Mesenchymal stem cell (in vitro differentiated cells and primary cell): ENCODE data around the gene OR7D4.
"Not testable (repeated sequence)": the region's sequence is repeated elsewhere in the genome, so short reads cannot be mapped to it uniquely, and the experiment has no call there.

ENCODE experiments used
- DNase-seq: peaks from one replicate; pipeline ENCODE4 v3.0.0-alpha.2; 2013
- H2AFZ ChIP-seq: one replicate; pipeline ENCODE4 v1.6.1; 2013; ENCODE audit warnings: low read depth, mild to moderate bottlenecking, control low read depth, inconsistent platforms, low read length, moderate library complexity
- H2AK5ac ChIP-seq: 2 replicates; pipeline ENCODE4 v1.6.1; 2013; ENCODE audit warnings: low read length, moderate library complexity, mild to moderate bottlenecking, inconsistent platforms; ENCODE audit not compliant: severe bottlenecking
- H2BK120ac ChIP-seq: one replicate; pipeline ENCODE4 v1.6.1; 2013; ENCODE audit warnings: low read depth, mild to moderate bottlenecking, inconsistent platforms, low read length, moderate library complexity
- H2BK12ac ChIP-seq, 2 experiments: one replicate each; pipeline ENCODE4 v1.6.1; 2013; ENCODE audit warnings: inconsistent platforms in 2 of 2, low read length in 2 of 2, mild to moderate bottlenecking in 2 of 2, moderate library complexity in 2 of 2, control low read depth in 1 of 2
- H2BK15ac ChIP-seq: one replicate; pipeline ENCODE4 v1.6.1; 2013; ENCODE audit warnings: mild to moderate bottlenecking, low read depth, inconsistent platforms; ENCODE audit not compliant: poor library complexity, severe bottlenecking
- H2BK5ac ChIP-seq: 2 replicates; pipeline ENCODE4 v1.6.1; 2013; ENCODE audit warnings: low read depth, mild to moderate bottlenecking, low read length, control low read depth, inconsistent platforms; ENCODE audit not compliant: poor library complexity, severe bottlenecking
- H3K14ac ChIP-seq, 2 experiments: one replicate each; pipeline ENCODE4 v1.6.1; 2013; ENCODE audit warnings: inconsistent platforms in 2 of 2, low read length in 2 of 2, control low read depth in 1 of 2, mild to moderate bottlenecking in 1 of 2, moderate library complexity in 1 of 2
- H3K18ac ChIP-seq, 2 experiments: one replicate each; pipeline ENCODE4 v1.6.1; 2013; ENCODE audit warnings: inconsistent platforms in 2 of 2, low read length in 2 of 2, control low read depth in 1 of 2, low read depth in 1 of 2, mild to moderate bottlenecking in 1 of 2
- H3K23ac ChIP-seq, 2 experiments: one replicate each; pipeline ENCODE4 v1.6.1; 2013; ENCODE audit warnings: inconsistent platforms in 2 of 2, low read length in 2 of 2, mild to moderate bottlenecking in 2 of 2, moderate library complexity in 2 of 2, control low read depth in 1 of 2
- H3K27ac ChIP-seq: 2 replicates; pipeline ENCODE4 v1.5.1; 2013; ENCODE audit warnings: mild to moderate bottlenecking, moderate library complexity, low read length, control low read depth, inconsistent platforms; ENCODE audit not compliant: poor library complexity, severe bottlenecking
- H3K27me3 ChIP-seq, 2 experiments: 2 replicates each; pipeline versions ENCODE4 v1.6.1 to v1.7.0; 2013; ENCODE audit warnings: low read length in 2 of 2, mild to moderate bottlenecking in 2 of 2, moderate library complexity in 2 of 2, control low read depth in 1 of 2, inconsistent platforms in 1 of 2; ENCODE audit not compliant: control insufficient read depth in 1 of 2, insufficient read depth in 1 of 2
- H3K36me3 ChIP-seq, 2 experiments: 2 replicates each; pipeline versions ENCODE4 v1.6.1 to v1.7.0; 2013; ENCODE audit warnings: low read length in 2 of 2, control low read depth in 1 of 2, inconsistent platforms in 1 of 2, low read depth in 1 of 2, mild to moderate bottlenecking in 1 of 2; ENCODE audit not compliant: insufficient read depth in 2 of 2, control insufficient read depth in 1 of 2
- H3K4ac ChIP-seq, 2 experiments: one replicate each; pipeline ENCODE4 v1.6.1; 2013; ENCODE audit warnings: inconsistent platforms in 2 of 2, low read length in 2 of 2, mild to moderate bottlenecking in 2 of 2, moderate library complexity in 2 of 2, control low read depth in 1 of 2, low read depth in 1 of 2
- H3K4me1 ChIP-seq: 2 replicates; pipeline ENCODE4 v1.6.1; 2013; ENCODE audit warnings: low read depth, low read length, control low read depth; ENCODE audit not compliant: control insufficient read depth, insufficient read depth
- H3K4me2 ChIP-seq: 2 replicates; pipeline ENCODE4 v1.6.1; 2013; ENCODE audit warnings: low read length, mild to moderate bottlenecking, inconsistent platforms; ENCODE audit not compliant: poor library complexity, severe bottlenecking
- H3K4me3 ChIP-seq, 2 experiments: 2 replicates each; pipeline versions ENCODE4 v1.5.1 to v1.7.0; 2013; ENCODE audit warnings: low read length in 2 of 2, mild to moderate bottlenecking in 2 of 2, control low read depth in 1 of 2, low read depth in 1 of 2; ENCODE audit not compliant: insufficient read depth in 1 of 2
- H3K79me1 ChIP-seq: replicated peaks from 2 replicates; pipeline ENCODE4 v1.6.1; 2013; ENCODE audit warnings: mild to moderate bottlenecking, control low read depth, low read length, inconsistent platforms; ENCODE audit not compliant: poor library complexity, severe bottlenecking
- H3K9ac ChIP-seq: 2 replicates; pipeline ENCODE4 v1.7.0; 2013; ENCODE audit warnings: mild to moderate bottlenecking, low read length, moderate library complexity
- H3K9me3 ChIP-seq: 2 replicates; pipeline ENCODE4 v1.7.0; 2013; ENCODE audit warnings: mild to moderate bottlenecking, low read length; ENCODE audit not compliant: control insufficient read depth
- H4K8ac ChIP-seq: one replicate; pipeline ENCODE4 v1.6.1; 2013; ENCODE audit warnings: inconsistent platforms, mild to moderate bottlenecking, low read length, moderate library complexity
- H4K91ac ChIP-seq: one replicate; pipeline ENCODE4 v1.6.1; 2013; ENCODE audit warnings: mild to moderate bottlenecking, low read length, inconsistent platforms
- WGBS: methylation state at CpG from one replicate; pipeline ENCODE4 v1.1.7; 2013; ENCODE audit warnings: mixed read lengths; 5-methylcytosine and 5-hydroxymethylcytosine counted together

Gene OR7D4

GRCh38 chr19:9198044-9198443, 21.3 kb downstream of the OR7D4 start:
- not testable (repeated sequence) for H4K91ac ChIP-seq, DNase-seq, H2BK15ac ChIP-seq, H3K9ac ChIP-seq, H2AK5ac ChIP-seq, H2BK12ac ChIP-seq, H3K4ac ChIP-seq, H3K4me3 ChIP-seq, H3K14ac ChIP-seq, H3K36me3 ChIP-seq, H3K27ac ChIP-seq, H2BK5ac ChIP-seq, H3K23ac ChIP-seq, H4K8ac ChIP-seq, H3K4me2 ChIP-seq, H2BK120ac ChIP-seq, H3K27me3 ChIP-seq, H3K18ac ChIP-seq, H2AFZ ChIP-seq, H3K4me1 ChIP-seq, H3K79me1 ChIP-seq
- H3K9me3 ChIP-seq = peaks cover 17% of the 10 kb centered on the region
- WGBS = 33% methylated on average over 1 of the region's 2 CpGs

- H2AK5ac ChIP-seq = no peak overlapping the region
- H3K4me1 ChIP-seq = no peaks in the 10 kb centered on the region
- H3K36me3 ChIP-seq = no peaks in the 10 kb centered on the region
- H2AFZ ChIP-seq = no peak overlapping the region
- H3K4ac ChIP-seq = no peak overlapping the region
- H2BK5ac ChIP-seq = no peak overlapping the region
- 45% methylated on average over 7 of the region's 7 CpGs for WGBS
- H4K91ac ChIP-seq = no peak overlapping the region
- H3K9ac ChIP-seq = no peak overlapping the region
- no peak overlapping the region for H3K18ac ChIP-seq
- no peak overlapping the region for H3K4me3 ChIP-seq
- no peaks in the 10 kb centered on the region for H3K79me1 ChIP-seq
- H4K8ac ChIP-seq = no peak overlapping the region
- H3K14ac ChIP-seq = no peak overlapping the region
- H2BK12ac ChIP-seq = no peak overlapping the region
- peaks cover 22% of the 10 kb centered on the region for H3K9me3 ChIP-seq
- no peak overlapping the region for H2BK15ac ChIP-seq
- H3K23ac ChIP-seq = no peak overlapping the region
- no peak overlapping the region for H3K27ac ChIP-seq
- no peak overlapping the region for H3K4me2 ChIP-seq
- H2BK120ac ChIP-seq = no peak overlapping the region
- no peaks in the 10 kb centered on the region for H3K27me3 ChIP-seq
- no peak for DNase-seq
Measured at GRCh38 chr19:9189535-9189934, 29.9 kb downstream of the OR7D4 start.

GRCh38 chr19:9187191-9187590, 32.2 kb downstream of the OR7D4 start:
- Histone ChIP-seq H4K91ac (no peak overlapping the region), H3K18ac (no peak overlapping the region), H2AFZ (no peak overlapping the region), H3K27ac (no peak overlapping the region), H3K9ac (no peak overlapping the region), H3K4me3 (no peak overlapping the region), H2BK15ac (no peak overlapping the region), H3K23ac (no peak overlapping the region), H3K9me3 (peaks cover 18% of the 10 kb centered on the region), H3K4ac (no peak overlapping the region), H3K27me3 (no peaks in the 10 kb centered on the region), H3K4me1 (no peaks in the 10 kb centered on the region), H3K79me1 (no peaks in the 10 kb centered on the region), H4K8ac (no peak overlapping the region), H2BK5ac (no peak overlapping the region), H2AK5ac (no peak overlapping the region), H3K14ac (no peak overlapping the region), H2BK120ac (no peak overlapping the region), H2BK12ac (no peak overlapping the region), H3K36me3 (no peaks in the 10 kb centered on the region), H3K4me2 (no peak overlapping the region)
- WGBS = 88% methylated on average over 4 of the region's 6 CpGs
- no peak for DNase-seq

- H3K4me1 ChIP-seq = no peaks in the 10 kb centered on the region
Measured at GRCh38 chr19:9183000-9183399, 36.4 kb downstream of the OR7D4 start.

More at GRCh38 chr19:9183000-9183399, 36.4 kb downstream of the OR7D4 start:
- Histone ChIP-seq H3K9me3 (peaks cover 23% of the 10 kb centered on the region), H3K4me3 (no peak overlapping the region), H3K36me3 (no peaks in the 10 kb centered on the region), H2AFZ (no peak overlapping the region), H3K4me2 (no peak overlapping the region), H2BK120ac (no peak overlapping the region), H3K79me1 (no peaks in the 10 kb centered on the region), H3K27me3 (no peaks in the 10 kb centered on the region), H3K18ac (no peak overlapping the region), H2AK5ac (no peak overlapping the region), H3K4ac (no peak overlapping the region), H2BK12ac (no peak overlapping the region), H3K27ac (no peak overlapping the region), H3K23ac (no peak overlapping the region), H3K9ac (no peak overlapping the region), H2BK5ac (no peak overlapping the region), H4K8ac (no peak overlapping the region), H3K14ac (no peak overlapping the region), H2BK15ac (no peak overlapping the region), H4K91ac (no peak overlapping the region)
- WGBS = 92% methylated on average over 17 of the region's 17 CpGs
- DNase-seq = no peak
